GM19372 (cell line): Measurements from ENCODE around the gene HPS1.

Experiments
- ATAC-seq: cut with Tn5 transposase; IDR thresholded peaks from one replicate; pipeline ENCODE4 v1.9.1; 2021; ENCODE audit warnings: mild to moderate bottlenecking, low read depth, moderate library complexity; ENCODE audit not compliant: unreplicated experiment

The HPS1 gene

DNA sequence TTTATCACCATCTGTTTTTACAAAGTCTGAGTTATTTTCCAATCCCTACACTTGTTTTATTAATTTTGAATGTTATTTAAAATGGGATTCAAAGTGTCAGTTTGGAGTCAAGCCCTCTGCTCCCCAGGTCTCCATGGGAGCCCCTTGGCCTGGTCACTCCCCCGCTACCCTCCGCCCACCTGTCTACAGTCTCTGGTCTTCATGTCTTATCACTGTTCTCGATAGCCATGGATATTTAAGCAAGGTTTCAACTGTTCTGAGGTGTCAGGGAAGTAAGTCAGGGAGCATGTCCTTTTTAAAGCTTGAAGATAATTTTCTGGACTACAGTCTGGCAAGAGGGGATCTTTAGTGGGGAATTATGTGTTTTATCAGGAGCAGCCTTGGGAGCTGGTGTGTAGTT lies 19.1 kb upstream of the HPS1 start:
- ATAC-seq = no peak

DNA sequence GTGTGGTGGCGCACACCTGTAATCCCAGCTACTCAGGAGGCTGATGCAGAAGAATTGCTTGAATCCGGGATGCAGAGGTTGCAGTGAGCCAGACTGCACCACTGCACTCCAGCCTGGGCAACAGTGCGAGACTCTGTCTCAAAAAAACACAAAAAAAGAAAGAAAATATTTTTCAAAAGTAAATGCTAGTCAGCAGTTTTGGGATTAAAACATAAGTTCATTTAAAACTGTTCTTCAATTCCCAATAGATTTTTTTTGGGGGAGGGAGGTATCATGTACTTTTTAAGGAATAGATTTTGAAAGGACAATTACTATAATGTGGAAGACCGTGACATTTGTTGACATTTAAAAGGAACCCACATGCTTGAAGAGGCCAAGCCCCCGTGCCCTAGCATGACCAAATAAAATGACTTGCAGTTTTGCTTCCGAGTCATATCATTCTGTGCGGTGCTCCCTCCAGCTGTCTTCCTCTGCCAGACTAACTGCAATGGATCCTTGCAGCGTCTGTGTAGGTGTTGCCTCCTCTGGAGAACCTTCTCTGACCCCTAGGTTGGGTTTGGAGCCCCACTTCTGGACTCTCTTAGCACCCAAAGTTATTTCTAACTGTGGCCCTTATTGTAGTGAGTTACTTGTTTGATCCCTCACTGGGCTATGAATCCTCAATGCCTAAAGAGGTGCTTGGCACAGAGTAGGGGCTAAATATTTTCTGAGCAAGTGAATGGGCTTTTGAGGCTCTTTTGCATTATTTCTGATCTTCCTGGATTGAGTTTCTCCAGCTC lies 17.4 kb upstream of the HPS1 start:
- no peak for ATAC-seq

DNA sequence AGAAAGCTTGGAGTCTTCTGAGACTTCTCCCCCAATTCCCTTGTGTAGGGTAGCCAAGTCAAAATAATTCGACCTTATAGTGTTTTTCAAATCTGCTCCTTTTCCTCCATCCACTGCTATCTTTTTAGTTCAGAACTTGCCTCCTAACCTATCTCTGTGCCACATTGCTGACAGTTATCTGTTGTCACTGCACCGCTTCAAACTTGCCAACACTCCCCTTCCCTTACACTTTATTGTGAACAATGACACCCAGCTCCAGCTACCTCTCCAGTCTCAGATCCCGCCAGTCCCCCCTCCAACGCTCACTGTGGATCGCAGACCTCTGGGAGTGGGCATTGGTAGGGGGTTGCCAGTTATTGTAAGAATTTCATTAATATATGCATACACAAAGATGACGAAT lies 16.3 kb upstream of the HPS1 start:
- ATAC-seq = no peak

DNA sequence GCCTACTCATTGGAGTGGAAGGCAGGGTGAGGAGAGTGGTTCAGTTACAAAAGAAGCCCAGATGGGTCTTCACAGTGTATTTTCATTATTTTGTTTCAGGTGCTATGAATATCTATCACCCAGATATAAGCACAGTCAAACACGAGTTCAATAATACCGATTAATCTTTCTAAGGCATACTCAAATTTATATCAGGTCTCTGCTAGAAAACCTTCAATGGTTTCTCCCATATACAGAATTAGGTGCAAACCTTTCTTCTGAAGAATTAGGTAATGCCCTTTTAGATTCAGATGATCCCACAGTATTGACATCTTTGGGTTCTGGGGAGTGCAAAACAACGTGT lies 14.7 kb upstream of the HPS1 start:
- no peak for ATAC-seq

DNA sequence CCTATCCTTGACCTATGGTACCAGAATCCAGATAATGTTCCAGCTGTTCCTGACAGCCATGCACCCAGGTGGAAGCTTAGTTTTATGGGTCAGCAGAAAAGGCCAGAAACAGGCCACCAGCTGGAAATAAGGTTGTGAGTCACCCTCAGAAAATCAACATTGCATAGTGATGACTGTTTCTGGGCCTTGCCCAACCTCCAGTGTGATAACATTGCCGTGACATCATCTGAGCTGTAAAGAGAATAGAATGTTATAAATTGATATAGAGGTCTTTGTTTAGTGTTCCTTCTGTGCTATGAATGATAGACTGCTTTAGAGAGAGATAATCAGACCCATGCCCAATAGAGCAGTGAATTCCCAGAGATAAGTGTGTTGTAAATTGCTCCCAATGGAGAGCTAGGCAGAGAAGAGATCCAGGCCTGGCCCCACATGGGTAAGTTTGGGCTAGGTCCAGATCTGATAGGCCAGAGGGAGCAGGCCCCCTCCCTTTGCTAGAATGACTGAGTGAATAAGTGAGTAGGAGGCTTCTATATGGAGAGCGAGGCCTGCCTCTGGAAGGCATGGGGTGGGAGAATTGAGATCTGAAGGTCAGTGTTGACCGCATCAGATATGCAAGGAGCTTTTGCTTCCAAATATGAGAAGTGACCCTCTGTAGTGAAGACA lies 14.2 kb upstream of the HPS1 start:
- no peak for ATAC-seq

DNA sequence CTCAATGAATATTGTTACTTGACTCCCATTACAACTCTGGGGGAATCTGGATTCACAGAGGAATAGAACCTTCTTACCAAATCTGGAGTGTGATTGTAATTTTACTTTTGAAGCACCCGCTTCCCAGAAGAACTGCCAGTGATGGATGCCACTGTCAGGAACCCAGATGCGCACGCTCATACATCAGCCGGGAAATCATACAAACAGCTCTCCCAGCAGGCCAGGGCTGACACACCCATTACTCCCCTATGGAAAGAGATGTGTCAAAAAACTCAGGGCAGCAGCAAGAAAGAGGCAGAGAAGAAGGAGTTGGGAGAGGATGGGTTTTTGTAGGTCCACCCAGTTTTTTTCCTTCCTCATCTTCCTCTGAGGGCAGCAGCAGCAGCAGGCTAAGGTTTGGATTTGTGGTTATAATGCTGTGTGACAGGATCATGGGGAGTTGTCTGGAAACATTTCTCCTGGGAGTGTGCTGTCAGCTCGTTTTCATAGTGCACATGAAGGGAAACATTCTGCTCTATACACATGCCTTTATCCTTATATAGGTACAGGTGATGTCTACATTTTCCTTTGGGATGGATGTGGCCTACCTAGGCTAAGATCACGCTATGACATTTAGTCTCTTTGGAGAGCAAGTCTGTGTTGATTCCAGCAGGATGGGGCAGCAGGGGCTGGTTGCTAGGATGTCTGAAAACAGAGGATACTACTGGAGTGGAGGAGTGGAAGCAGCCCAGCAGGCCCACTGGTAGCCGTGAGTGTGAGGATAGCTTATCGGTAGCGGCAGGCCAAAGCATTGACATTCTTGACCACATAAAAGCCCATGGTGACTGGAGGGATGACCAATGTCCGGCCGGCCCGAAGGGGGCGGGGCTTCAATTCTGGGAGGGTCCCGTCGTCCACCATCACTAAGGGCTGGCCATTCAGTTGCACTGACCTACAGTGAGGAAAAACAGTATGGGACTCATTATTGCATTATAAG lies 12.4 kb upstream of the HPS1 start:
- ATAC-seq = no peak

DNA sequence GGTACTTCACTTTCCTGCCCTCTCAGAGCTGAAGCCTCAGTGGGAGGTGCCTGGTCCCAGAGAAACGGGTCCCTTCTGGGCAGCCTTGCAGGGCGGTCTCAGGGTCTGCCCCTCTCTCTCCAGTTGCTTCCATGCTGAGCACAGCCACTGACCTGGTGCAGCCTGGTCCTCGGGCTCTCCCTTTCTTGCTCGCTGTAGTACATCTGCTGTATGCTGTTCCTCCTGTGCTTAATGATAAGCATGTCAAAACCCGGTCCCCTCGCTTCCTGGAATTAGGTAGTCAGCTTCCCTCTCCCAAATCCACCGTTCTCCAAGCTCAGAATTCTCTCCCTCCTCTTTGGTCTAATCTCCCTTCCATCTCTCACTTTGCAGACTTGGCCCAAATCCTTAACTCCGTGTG lies 11.0 kb upstream of the HPS1 start:
- ATAC-seq = no peak

DNA sequence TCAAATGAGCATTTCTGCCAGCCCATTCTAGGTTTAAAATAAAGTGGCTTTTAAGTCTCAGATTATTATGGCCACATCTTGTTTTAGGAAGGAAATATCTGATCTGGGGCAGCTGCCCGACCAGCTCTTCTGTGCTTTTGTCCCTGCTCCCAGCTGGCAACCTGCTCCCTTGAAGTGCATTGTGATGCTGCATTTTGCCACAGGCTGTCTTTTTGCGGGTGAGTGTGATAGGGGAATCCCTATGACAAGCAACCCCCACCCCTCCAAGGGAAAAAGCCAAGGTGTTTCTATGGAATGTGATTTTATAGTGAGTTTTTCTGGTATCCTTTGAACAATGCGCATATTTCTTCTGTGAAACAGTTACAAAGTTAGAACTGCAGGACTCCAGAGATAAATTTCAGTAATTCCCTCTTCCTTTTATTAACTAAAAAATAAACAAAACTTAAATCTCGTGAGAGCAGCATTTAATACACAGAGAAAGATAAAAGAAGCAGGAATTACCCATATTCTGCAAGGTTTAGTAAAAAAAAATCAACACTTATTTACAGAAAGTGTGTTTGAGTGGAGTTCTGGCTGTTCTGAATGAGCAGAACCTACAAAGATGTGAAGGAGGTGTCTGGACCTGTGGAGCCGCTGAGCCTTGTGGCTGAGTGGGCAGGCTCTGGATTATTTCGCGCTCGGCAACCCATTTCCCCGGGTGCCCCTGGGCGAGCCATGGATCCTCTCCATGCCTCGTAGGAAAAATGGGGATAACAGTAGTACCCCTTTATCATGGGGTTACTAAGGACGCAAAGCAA lies 10.1 kb upstream of the HPS1 start:
- ATAC-seq = no peak

DNA sequence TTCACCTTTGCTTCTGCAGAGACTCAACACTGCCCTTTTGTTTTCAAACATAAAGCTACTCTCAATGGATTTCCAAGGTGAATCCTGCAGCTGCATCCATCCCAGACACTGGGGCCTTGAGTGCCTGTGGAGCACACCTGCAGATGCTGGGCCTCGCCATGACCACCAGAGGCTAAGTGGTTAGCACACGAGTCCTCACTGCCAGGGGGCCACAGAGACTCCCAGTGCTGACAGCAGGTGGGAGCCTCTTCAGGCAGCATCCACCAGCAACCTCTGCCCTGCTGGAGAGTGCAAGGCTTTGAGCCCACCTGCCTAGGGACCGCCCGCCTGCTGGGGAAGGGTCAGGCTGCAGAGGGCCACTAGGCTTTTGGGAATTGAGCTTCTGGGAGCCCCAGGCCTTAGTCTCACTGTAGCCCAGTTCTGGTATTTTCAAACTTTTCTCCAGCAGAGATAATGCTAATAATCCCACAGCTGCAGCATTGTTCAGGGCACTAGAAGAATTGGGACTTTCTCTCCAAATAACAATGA lies 9.4 kb upstream of the HPS1 start:
- no peak for ATAC-seq

DNA sequence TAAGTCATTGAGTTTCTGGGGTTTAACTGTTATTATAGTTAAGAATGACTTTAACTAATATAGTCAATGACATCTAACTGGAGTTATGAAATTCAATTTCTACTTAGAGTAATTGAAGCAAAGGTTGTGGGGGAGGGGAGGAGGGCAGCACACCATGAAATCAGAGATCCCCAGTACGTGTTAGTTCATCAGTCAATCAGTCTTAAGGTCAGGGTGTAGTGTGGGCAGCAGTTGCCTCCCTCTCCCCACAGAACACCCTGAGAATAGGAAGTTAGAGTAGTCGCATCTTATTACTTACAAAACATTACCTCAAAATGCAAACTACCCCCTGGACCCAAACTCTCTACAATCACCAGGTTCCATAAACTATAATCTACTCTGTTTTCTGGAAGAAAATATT lies 7.0 kb upstream of the HPS1 start:
- ATAC-seq = no peak

DNA sequence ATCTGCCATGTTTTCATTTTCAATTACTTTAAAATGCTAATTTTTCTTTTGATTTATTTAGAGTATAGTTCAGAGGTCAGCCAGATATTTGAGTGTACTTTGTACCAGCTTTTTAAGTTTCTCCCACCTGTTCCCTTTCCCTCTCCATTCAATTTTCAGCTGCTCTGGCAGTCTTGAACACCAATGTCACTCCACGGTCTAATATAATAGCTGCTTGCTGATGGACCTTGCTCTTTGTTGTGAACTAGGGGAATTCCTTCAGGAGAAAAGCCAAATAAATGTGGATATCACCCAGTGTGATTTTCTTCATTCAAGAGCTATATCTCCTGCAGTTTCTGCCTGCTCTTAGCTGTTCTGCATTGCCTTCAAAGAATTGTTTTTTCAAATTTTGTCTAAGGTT lies 3.9 kb upstream of the HPS1 start:
- no peak for ATAC-seq

DNA sequence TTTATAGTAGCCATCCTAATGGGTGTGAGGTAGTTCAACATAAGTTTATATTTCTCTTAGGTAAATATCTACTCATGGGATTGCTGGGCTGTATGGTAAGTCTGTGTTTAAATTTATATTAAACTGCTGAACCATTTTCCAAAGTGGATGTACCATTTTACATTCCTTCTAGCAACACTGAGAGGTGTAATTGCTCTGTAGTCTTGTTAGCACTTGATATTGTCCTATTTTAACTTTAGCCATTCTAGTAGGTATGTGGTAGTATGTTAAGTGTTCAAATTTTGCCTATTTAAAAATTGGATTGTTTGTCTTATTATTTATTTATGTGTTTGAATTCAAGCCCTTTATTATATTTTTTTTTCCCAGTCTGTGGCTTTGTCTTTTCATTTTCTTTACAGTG lies 2.6 kb upstream of the HPS1 start:
- ATAC-seq = no peak

DNA sequence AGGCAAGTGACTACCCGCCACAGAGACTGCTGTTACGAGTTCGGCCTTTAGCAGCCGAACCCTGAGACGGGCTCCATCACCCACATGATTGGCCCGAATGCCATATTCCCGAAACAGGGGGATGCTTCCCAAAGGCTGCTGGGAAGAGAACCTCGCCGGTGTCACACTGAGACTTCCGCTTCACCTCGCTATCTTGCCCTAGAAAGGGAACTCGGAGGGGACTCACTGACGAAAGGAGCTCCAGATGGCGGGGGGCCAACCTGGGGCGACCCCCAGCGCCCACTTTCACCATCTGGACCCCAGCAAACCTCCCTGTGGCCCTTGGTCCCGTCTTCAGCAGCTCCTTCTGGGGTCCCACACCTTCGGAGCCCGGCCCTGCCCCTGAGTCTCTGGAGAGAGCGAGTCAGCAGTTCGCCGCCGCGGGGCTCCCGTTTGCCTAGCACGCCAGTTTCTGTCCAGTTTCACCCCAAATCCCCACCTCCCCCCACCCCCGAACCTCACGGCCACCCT lies 529 bp downstream of the HPS1 start:
- ATAC-seq = peak; percentile 20

DNA sequence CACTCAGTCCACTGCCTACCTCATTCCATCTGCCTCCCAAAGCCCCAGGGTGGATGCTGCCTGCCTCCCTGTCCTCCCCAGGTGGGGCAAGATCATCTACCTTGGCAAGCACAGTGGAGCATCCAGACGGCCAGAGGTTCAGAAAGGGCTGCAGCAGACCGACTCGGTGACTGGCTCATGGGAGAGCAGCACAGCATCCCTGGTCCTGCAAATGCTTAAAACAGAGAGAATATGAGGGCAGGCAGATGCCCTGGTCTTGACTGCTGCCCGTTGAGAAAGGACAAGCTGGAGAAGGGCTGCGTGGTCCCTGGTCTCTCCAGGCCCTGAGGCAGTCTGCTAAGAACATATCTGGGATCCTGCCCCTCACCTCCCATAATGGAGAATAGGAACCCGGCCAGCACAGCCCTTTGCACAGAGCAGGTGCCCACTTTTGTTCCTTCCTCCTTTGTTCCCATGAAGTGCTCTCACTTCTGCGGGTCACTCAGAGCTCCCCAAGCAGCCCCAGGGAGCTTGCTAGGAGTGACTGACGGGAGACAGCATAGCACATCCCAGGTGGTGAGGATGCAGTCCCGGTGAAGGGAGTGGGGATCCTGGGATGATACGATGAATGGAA lies 1.4 kb downstream of the HPS1 start:
- ATAC-seq = no peak

DNA sequence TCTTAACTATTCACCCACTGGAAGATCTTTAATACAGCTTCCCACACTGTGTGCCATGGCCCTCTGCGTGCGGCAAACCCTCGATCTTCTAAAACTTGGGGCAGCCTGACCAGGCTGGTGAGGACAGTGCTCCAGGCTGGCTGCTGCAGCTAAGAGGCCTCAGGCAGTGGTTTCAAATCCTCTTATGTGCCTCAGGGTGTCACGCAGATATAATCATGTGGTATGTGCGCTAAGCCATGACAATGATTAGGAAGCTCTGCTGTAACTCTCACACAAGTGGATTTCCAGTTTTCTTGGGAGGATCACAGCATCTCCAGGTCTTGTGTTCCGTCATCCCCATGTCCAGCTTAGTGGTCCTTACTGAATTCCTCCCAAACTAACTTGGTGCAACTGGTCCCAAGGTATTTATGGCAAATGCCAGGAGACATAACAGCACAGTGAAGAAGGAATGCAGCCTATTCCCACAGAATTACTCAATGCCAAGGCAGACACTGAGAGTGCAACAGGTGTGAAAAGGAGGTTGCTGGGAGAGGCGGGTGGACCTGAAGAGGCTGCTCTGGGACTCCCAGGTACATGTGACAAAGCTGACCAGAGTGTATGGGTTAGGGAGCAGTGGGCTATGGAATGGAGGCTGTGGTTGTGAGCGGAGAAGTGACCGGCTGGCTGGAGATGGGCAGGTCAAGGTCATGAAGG lies 2.3 kb downstream of the HPS1 start:
- ATAC-seq = no peak

DNA sequence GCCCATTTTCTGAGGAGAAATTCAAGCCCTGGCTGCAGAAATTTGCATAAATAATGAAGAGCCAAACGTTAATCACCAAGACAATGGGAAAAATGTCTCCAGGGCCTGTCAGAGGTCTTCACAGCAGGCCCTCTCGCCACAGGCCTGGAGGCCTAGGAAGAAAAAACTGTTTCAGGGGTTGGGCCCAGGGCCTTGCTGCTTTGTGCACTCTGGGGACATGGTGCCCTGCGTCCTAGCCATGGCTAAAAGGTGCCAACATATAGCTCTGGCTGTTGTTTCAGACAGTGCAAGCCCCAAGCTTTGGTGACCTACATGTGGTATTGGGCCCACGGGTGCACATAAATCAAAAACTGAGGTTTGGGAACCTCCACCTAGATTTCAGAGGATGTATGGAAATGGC lies 8.0 kb downstream of the HPS1 start:
- no peak for ATAC-seq

DNA sequence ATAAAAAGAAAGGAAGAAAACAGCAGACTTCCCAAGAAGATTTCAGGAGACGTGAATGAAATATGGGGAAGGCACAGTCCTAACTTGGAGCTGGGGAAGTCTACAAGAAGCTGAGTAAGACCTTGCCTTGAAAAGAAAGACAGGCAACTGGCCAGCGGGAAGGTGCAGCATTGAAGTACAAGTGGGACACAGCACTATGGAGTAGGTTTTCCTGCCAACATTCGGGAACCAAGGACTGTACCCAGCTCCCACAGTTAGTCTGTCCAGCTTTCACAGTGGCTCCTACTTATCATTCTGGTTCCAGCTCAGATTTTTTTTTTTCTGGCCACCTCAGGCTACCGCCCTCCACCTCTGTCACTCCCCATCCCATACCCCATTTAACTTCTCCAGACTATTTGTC lies 10.0 kb downstream of the HPS1 start:
- ATAC-seq = no peak

DNA sequence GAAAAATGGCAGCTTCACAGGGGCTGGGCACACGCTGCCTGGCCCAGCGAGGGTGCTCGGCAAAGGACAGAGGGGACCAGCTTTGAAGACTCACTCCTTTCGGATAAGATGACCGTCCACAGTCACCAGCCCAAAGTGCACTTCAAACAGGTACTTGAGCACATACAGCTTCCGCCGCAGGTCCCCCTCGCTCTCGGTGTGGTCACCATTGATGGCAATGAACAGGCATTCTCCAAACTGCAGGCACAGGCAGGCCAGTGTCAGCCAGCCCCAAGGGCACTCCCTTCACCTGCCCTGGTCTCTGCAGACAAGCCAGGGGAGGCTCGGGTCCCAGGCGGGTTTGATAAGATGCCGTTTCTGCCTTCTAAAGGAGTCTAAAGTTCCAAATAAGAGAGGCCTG lies 11.6 kb downstream of the HPS1 start:
- no peak for ATAC-seq
